Right hindlimb (tissue), 1 donor: ENCODE data around the gene GRAP.
"Not testable (repeated sequence)": the region's sequence is repeated elsewhere in the genome, so short reads cannot be mapped to it uniquely, and the experiment has no call there.

Experiments
- DNase-seq: peaks from one replicate; pipeline ENCODE4 v3.0.0-alpha.2; 2018

Gene GRAP

DNA sequence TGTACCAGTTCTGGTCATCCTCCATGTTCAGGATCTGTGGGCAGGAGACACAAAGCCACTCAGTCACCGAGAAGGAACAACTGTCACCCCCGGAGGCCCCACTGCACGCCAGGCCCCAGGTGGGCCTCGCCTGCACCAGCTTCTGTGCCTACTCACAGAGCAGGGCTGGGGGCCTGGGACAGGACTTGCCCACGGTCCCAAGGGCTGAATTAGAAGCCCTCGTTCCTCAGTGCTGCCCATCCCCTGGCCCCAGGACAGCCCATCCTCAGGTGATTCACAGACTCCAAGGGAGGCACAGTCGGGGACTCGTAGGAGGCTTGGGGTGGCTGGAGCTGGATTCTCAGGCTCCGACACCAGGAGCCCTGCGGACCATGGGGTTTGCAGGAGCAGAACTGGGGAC is 4.9 kb downstream of the GRAP start:
- not testable (repeated sequence) for DNase-seq

DNA sequence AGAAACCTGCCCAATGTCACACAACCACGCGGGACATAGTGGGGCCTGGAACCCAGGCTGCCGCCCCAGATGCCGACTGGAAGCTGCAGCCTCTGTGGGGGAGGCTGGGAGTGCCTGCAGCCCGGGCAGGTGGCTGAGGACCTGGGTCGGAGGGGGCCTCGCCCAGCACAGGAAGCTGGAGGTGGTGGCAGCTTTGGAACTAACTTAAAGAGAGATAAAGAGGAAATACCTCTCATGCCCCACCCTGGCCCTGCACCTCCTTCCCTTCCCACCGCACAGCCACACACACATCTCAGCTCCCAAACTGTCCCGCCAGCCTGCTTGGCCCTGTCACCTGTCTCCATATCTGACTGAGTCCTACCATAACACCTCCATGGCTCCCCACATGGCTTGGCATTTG is 6.4 kb downstream of the GRAP start:
- not testable (repeated sequence) for DNase-seq

DNA sequence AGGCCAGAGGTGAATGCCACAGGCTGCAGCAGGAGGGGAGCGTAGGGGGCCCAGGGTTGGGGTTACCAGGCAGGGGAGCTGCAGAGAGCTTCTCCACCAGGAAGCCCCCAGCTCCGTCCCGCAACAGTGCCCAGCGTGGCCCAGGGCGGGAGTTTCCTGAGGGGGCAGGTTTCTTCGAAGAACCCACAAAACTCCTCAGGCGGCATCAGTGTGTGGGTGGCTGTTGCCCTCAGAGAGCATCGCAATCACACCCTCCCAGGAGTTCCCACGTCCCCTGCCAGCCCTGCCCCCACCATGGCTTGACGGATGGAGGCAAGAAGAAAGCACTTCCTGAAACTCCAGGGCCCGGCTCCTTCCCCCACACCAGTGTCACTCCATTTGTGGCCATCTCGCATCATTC is 8.0 kb downstream of the GRAP start:
- DNase-seq = not testable (repeated sequence)

DNA sequence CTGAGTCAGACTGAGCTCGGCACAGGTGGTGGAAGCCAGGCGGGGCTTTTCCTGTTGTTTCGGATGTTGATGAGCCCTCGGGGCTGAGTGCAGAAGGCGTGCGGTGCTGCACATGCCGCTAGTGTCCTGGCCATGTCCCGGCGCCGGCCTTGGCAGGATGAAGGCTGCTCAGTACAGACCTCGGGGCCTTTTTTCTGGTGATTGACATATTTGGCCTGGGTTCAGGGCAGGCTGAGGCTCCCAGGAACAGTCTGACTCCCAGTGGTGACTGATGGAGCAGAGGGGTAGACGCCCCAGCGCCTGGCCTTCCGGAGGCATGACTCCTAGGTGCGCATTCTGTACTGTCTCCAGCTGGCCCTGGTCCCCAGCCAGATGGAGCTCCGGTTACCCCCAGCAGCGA is 8.8 kb downstream of the GRAP start:
- not testable (repeated sequence) for DNase-seq

DNA sequence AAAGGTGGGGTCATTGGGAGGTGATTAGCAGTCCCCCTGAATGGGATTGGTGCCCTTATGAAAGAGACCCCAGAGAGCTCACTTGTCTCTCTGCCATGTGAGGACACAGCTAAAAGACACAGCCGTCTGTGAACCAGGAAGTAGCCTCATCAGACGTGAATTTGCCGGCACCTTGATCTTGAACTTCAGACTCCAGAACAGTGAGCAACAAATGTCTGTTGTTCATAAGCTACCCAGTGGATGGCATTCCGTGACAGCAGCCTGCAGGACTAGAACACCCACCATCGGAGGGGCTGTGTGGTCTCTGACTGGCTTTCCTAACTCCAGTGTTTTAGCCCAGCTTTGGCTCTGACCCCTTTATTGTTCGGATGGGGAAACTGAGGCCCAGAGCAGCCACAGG is 9.2 kb downstream of the GRAP start:
- not testable (repeated sequence) for DNase-seq

DNA sequence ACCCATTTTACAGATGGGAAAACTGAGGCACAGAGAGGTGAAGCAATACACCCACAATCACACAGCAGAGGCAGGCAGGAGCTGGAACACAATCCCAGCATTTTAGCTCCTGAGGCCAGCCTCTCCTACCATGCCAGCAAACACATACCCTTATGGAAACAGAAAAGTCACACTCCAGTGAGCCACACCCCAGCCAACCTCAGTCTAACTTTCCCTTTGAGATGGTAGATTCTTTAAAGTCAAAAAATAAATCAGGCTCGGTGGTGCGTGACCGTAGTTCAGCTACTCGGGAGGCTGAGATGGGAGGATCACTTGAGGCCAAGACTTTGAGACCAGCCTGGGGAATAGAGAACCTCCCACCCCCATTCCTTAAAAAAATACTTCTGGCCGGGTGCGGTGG is 10.6 kb downstream of the GRAP start:
- DNase-seq = not testable (repeated sequence)

DNA sequence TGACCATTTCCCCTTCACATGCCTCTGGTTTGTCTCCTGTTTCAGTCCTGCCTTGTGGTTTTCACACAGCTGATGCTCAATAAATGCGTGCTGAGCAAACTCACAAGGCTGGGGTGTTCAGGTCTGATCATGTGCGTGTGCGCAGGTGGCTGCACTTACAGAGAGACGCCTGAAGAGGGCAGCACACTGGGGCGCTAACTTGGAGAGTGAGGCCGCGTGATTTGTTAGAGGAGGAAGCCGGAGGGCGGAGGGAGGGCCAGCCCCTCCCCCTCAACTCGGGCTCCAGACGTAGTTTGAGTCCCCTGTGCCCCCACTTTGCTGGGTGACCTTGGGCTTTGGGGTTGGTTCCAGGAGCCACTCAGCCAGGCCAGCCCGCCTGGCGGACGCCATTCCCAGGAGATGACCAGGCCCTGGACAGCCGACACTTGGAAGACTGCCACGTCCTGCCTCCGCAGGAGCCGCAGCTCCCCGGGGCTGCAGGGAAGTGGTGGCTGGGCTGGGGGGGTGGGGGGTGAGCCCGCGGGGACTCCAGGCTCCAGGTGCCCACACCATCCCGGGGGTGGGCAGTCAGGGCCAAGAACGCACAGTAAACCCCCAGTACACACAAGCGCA is 14.3 kb downstream of the GRAP start:
- DNase-seq = not testable (repeated sequence)

DNA sequence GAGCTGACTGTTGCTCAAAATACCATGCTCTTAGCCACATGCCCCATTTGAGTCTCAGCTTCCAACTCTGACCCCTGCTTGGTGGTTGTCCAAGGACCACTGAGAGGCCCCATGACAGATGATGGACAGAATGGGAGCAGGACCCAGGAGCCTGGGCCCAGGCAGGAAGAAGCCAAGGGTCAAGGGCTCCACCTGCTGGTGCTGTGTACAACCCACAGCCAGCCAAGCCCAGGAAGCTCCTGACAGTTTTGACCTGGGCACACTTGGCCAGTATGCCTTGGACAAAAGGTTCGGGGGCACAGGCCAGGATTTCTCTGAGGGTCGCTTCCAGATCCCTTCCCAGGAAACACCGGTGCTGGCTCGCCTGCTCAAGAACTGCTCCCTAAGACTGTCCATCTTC is 15.0 kb downstream of the GRAP start:
- DNase-seq = not testable (repeated sequence)

DNA sequence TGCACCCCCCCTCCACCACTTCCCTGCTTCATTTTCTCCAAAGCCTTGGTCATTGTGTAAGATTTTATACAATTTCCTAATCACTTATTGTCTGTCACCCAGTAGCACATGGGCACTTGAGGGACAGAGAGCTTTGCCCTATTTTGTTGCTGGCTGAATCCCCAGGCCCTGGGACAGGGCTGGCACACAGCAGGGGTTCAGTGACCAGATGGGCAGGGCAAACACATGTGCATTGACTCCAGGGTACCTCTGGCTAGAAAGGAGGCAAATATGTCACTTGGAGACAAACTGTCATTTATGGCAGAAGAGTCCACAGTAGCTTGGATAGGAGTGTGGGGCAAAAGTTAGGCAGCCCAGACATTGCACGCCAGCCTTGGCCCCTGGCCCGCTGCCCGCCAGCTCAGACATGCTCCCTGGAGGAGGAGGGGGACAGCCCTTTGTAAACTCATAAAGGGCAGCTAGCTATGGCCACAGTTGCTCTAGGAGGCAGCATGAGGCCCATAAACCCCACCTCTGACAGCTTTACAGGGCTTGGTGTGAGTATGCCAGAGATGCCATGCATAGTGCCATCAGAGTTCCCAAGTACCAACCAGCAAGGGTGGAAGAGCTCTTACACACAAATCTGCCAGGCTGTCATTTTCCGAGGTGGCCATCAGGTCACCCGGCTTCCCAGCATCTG is 15.8 kb downstream of the GRAP start:
- not testable (repeated sequence) for DNase-seq

DNA sequence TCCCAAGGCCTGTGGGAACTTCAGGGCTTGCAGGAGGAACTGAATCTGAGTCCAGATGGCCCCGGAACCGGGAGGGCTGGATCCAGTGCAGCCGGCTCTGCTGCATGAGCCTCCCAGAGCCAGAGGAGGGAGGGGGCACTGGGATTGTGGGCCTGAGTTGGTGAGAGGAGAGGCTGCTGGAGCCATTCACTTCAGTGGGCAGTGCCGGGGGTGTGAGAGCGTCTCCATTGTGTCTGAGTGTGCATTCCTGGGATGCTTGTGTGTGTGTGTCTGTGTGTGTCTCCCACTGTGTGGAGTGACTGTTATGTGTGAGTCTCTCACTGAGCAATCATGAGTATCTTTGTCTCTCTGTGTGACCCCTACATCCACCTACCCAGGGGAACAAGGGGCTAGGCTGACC is 17.0 kb downstream of the GRAP start:
- not testable (repeated sequence) for DNase-seq

DNA sequence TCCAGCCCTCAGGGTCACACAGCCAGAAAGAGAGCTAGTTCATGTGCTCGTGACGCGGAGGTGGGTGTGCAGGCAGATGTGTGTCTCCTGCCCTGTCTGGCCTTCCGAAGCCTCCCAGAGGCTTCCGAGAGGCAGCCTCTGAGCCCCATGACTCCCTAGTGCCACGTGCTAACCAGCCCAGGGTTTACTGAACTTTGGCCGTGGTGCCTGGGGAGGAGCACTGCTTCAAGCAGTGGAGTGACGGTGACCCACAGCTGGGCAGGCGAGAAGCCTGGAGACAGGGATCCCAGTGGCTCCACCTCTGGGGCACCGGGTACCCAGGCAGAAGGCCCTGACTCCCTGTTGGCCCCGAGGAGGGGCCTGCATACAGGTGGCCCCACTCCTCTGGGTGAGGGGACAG is 18.1 kb downstream of the GRAP start:
- DNase-seq = not testable (repeated sequence)

DNA sequence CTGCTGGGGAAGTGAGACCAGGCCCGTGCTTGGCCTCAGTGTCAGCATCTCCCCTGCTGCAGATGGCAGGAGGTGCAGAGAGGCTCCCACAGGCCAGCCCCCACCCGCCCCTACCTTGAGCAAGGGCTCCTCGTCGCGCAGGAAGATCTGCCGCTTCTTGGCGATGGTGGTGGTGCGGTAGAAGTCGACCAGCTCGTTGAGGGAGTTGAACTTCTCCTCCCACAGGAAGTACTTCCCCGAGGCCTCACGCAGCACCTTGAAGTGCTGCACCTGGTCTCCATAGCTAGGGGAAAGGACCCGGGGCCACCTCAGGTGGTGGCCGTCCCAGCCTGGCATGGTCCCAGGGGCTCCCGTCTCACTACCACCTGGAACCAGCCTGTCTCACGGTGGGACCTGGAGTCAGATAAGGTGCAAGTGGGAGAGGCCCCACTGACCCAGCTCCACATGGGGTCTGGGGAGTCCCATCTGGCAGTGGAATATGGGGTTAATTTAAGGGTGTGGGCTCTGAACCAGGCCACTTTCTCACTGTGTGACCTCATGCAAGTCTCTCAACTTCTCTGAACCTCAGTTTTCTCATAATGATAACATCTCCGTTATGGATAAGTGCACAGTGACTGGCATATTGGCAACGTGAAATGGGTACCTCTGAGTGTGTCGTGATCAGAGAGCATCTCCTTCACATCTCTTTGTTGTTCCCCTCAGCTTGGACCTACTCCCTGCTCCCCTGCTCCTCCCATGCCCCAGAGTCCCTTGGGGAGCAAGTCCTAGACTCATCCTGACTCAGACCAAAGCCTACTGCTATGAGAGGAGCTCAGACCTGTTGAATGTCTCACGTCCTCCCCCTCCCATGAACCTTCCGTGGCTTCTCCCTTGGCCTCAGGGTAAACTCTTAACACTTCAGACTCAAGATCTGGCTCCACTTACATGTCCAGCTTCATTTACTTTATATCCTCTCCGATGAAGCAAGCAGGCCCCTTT is 22.4 kb downstream of the GRAP start:
- DNase-seq = no peak

DNA sequence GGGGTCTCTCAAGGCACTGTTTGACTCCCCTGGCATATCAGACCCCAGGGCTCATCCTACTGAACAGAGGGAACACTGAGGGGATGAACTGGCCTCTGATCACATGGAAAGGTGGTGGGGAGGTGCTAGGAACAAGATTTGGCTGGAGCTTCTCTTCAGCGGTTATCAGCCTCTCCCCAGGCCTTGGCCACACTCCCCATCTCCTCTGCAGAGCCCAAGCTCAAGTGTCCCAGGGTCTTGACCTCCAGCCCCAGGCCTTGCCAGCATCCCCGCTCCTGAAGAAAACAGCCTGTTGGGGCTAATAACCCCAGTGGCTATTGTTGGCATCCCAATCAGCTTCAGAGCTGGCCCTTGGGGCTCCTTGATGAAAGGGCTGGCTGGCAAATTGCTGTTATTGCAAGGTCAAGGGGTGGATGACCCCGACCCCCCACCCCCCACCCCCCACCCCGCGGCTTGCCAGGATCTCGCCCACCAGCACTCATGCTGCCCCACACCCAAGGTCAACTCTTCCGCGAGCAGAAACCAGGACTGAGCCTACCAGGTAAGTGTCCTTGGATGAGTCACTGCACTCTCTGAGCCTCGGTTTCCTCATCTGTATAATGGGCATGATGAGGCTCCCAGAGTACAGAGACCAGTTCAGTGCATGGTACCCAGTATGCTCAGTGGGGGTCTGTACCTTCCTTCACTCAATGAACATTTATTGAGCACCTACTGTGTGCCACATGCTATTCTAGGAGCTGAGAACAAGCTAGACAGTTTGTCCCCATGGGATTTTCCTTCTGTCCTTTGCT is 23.4 kb downstream of the GRAP start:
- no peak for DNase-seq

DNA sequence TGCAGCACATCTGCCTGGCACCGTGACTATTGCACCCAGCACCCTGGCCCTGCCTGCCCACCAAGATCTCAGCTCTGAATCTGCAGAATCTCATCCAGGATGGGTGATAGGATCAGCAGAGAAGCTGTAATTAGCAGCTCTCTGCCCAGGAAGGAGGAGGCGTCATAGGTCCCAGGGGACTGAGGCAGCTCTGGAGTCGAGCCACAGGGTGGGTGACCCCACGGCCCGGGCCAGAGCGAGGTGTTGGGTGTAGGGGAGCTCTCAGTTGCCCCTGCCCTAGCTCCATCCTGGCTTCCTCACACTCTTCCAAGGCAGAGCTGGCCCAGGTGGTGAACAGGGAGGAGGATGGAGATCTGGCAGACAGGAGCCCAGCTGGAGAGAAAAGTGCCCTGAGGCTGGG is 24.0 kb downstream of the GRAP start:
- no peak for DNase-seq

DNA sequence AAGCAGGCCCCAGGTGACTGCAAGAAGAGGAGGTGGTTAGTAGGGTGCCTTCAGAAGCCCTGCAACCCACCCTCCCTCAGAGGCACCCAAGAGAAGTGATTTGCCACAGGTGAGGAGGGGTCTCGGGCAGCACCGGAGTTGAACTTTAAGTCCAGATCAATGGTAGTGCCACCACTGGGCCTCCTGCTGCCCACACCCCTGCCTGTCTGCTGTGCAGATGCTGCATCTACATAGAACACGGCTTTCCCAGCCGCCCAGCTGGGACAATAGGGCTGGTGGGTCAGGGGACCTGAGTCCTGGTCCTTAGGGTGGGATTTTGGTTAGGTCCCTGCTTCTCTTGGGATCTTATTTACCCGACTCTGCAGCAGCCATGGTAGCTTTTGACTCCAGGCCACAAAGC is 24.6 kb downstream of the GRAP start:
- DNase-seq = no peak

DNA sequence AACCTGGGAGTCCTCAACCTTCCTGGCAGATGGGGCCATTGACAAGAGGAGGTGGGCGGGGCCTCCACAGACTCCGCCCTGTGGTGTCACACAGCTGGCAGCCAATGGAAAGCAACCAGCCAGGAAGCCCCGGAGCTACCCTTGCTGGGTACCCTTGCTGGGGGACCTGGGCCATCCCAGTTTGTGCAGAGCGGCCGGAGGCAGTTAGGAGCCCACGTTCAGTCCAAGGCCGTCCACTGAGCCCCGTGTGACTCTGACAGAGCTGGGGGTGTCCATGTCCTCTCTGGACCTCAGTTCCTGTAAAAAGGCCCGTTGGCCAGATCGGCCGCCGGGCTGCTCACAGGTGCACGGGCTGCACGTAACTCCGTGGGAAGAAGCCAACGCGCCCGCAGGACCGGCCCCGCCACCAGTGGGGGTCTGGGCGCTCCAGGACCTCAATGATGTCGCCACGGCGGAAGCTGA is 25.1 kb downstream of the GRAP start:
- no peak for DNase-seq

DNA sequence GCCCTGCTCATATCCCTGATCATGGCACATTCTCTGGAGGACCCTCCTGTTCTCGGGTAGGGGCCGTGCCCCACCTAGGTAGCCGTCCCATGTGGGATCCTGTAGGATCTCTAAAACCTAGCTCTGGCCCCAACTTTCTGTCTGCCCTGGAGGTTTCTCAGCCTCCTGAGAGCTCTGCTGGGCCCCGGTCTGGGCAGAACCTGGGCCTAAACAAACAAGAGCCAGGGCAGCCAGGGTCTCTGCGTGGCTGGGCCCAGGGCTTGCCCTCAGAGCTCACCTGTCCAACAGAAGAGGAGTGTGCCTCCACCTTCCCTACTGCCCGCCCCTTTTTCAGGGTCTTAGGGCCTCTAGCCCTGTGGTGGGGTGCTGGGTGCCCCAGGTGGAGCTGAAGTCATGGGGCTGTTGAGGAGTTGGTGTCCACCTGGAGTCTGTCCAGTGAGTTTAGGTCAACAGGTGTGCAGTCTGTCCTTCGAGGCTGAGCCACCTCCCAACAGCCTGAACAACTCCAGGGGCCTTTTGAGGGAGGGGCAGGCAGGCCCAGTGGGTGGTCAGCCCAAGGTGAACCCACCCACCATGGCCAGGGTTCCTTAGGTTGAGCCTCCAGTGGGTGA is 25.6 kb downstream of the GRAP start:
- not testable (repeated sequence) for DNase-seq

DNA sequence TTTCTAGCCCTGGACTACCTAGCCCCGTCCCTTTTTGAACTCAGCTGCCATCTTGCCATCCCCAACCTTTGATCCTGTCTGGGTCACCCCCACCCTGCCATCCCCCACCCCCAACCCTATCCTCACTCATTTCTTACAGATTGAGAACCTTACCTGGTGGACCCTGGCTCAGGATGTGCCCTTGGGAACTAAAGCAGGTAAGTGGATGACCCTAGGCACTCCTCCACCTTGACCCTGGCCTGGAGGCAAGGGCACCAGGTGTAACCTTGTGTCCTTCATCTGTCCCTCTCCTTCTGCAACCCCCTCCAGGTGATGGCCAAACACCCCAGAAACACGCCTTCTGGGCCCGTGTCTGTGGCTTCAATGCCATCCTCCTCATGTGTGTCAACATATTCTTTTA is 26.7 kb downstream of the GRAP start:
- DNase-seq = no peak

DNA sequence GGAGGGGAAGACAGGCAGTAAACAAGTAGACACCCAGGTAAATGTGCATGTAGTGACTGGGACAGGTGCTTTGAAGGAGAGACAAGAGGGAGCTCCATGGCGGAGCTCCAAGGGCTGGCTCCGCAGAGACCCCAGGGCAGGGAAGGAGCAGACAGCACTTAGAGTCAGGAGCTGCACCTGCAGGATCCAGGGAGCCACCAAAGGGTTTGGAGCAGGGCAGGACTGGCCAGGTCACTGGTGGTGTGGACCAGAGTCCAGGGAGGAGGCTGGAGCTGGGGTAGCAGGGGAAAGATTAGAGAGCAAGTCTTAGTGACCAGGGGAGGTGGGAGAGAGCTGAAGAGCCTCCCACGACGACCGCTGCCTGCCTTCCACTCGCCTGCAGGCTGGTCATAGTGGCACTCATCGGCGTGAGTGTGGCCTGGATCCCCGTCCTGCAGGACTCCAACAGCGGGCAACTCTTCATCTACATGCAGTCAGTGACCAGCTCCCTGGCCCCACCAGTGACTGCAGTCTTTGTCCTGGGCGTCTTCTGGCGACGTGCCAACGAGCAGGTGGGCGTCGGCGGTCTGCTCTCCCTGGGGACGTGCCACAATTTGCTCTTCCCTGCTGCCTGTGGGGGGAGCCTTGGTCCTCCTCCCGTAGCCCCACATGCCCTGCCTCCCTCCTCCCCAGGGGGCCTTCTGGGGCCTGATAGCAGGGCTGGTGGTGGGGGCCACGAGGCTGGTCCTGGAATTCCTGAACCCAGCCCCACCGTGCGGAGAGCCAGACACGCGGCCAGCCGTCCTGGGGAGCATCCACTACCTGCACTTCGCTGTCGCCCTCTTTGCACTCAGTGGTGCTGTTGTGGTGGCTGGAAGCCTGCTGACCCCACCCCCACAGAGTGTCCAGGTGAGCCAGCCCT is 27.5 kb downstream of the GRAP start:
- no peak for DNase-seq

DNA sequence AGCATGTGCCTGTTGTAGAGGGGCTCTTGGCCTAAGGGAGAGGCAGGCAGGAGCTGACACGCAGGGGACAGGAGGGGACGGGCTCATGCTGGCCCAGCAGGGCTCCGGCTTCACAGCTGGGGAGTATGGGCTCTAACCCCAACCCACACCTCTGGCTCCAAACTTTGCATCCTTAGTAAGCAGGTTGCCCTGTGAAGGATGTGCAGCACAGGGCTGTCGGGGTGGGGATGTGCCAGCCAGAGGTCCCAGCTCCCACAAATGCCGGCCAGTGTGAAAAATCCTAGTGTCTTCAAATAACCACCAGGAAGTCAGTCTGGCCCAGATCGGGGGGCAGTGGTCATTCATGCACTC is 28.2 kb downstream of the GRAP start:
- DNase-seq = no peak
